Activated CD4-positive, alpha-beta T cell treated with anti-CD3 and anti-CD28 coated beads, Interleukin-2, amount 10 ng/mL, durations not matched to agents 7 days and 5 days (primary cell): ENCODE measurements around the gene BCAS3. TPM values are rescaled to one million over a fixed set of nuclear protein-coding genes. Genes with fewer than 3 reads are reported as not detected.

Experiments
- CTCF ChIA-PET: fragments of 350-600 bp; sonication (Branson Sonifier 250); formaldehyde crosslinking; loops from one replicate; lab custom pipeline; 2021; ENCODE audit warnings: antibody characterized with exemption; lab: Charles Lee
- POLR2A ChIA-PET: fragments of 350-600 bp; sonication (Branson Sonifier 250); formaldehyde crosslinking; loops from one replicate; lab custom pipeline; 2021; ENCODE audit warnings: antibody characterized with exemption; lab: Charles Lee
- DNase-seq: peaks from one replicate; pipeline ENCODE4 v3.0.0-alpha.2; 2020
- H3K27ac Mint-ChIP-seq: one replicate; pipeline ENCODE4 v1.8.0; 2021; ENCODE audit warnings: mild to moderate bottlenecking, moderate library complexity, mixed read lengths
- H3K27me3 Mint-ChIP-seq: one replicate; pipeline ENCODE4 v1.8.0; 2021; ENCODE audit warnings: mixed read lengths
- H3K36me3 Mint-ChIP-seq: one replicate; pipeline ENCODE4 v1.8.0; 2021; ENCODE audit warnings: low read depth, mixed read lengths
- H3K4me1 Mint-ChIP-seq: one replicate; pipeline ENCODE4 v1.8.0; 2021; ENCODE audit warnings: mixed read lengths
- H3K4me3 Mint-ChIP-seq: one replicate; pipeline ENCODE4 v1.8.0; 2021; ENCODE audit warnings: mild to moderate bottlenecking, moderate library complexity, mixed read lengths
- H3K9me3 Mint-ChIP-seq: one replicate; pipeline ENCODE4 v1.8.0; 2021; ENCODE audit warnings: mixed read lengths
- total RNA-seq, 2 experiments: library from RNA; stranded (reverse); gene quantifications; one replicate each; pipeline ENCODE4 v1.2.3, GENCODE V29; 2021

The BCAS3 gene
- total RNA-seq, 2 experiments from 2014 or later, result 15.5 to 16.4 TPM

GRCh38 chr17:61330174-61331150, 652.8 kb downstream of the BCAS3 start:
- H3K9me3 Mint-ChIP-seq, result no peaks in the 10 kb centered on the region
- DNase-seq, result no peak
- H3K36me3 Mint-ChIP-seq, result no peaks in the 10 kb centered on the region
- no peaks in the 10 kb centered on the region for H3K4me1 Mint-ChIP-seq
- no peak overlapping the region for H3K4me3 Mint-ChIP-seq
- ChIA-PET CTCF (interaction anchor here (1.7 kb wide), 1 partner anchor 11 kb away, joined by 3 read pairs; no protein-coding TSS in a partner anchor), POLR2A (no interaction called here)
- H3K27me3 Mint-ChIP-seq, result no peaks in the 10 kb centered on the region
- no peak overlapping the region for H3K27ac Mint-ChIP-seq

GRCh38 chr17:61331178-61331577, 653.5 kb downstream of the BCAS3 start:
- DNase-seq, result no peak
- POLR2A ChIA-PET, result no interaction called here
- Mint-ChIP-seq H3K27ac (no peak overlapping the region), H3K4me1 (no peaks in the 10 kb centered on the region), H3K36me3 (no peaks in the 10 kb centered on the region), H3K9me3 (no peaks in the 10 kb centered on the region), H3K27me3 (no peaks in the 10 kb centered on the region), H3K4me3 (no peak overlapping the region)
- CTCF ChIA-PET, result no interaction called here

GRCh38 chr17:61331886-61332285, 654.2 kb downstream of the BCAS3 start:
- ChIA-PET CTCF (no interaction called here), POLR2A (no interaction called here)
- no peaks in the 10 kb centered on the region for H3K27me3 Mint-ChIP-seq
- H3K4me1 Mint-ChIP-seq, result no peaks in the 10 kb centered on the region
- no peaks in the 10 kb centered on the region for H3K9me3 Mint-ChIP-seq
- no peak overlapping the region for H3K27ac Mint-ChIP-seq
- H3K36me3 Mint-ChIP-seq, result no peaks in the 10 kb centered on the region
- no peak overlapping the region for H3K4me3 Mint-ChIP-seq
- DNase-seq, result no peak

- POLR2A ChIA-PET, result no interaction called here
Observed at GRCh38 chr17:61333136-61333535, 655.5 kb downstream of the BCAS3 start.

GRCh38 chr17:61334673-61335072, 657.0 kb downstream of the BCAS3 start:
- ChIA-PET POLR2A (no interaction called here), CTCF (no interaction called here)
- Mint-ChIP-seq H3K9me3 (no peaks in the 10 kb centered on the region), H3K4me1 (no peaks in the 10 kb centered on the region), H3K27me3 (no peaks in the 10 kb centered on the region), H3K36me3 (no peaks in the 10 kb centered on the region), H3K27ac (no peak overlapping the region), H3K4me3 (no peak overlapping the region)
- no peak for DNase-seq

More at GRCh38 chr17:61333136-61333535, 655.5 kb downstream of the BCAS3 start:
- H3K27me3 Mint-ChIP-seq, result no peaks in the 10 kb centered on the region
- no peak for DNase-seq
- H3K36me3 Mint-ChIP-seq, result no peaks in the 10 kb centered on the region
- no peaks in the 10 kb centered on the region for H3K9me3 Mint-ChIP-seq
- CTCF ChIA-PET, result interaction anchor here (1.2 to 1.4 kb wide), 2 partner anchors 13 to 243 kb away, joined by 3 to 4 read pairs; no protein-coding TSS in a partner anchor
- no peak overlapping the region for H3K4me3 Mint-ChIP-seq
- H3K27ac Mint-ChIP-seq, result no peak overlapping the region
- H3K4me1 Mint-ChIP-seq, result no peaks in the 10 kb centered on the region

GRCh38 chr17:61335105-61335844, 657.6 kb downstream of the BCAS3 start:
- POLR2A ChIA-PET, result no interaction called here

GRCh38 chr17:61335845-61336655, 658.4 kb downstream of the BCAS3 start:
- POLR2A ChIA-PET, result no interaction called here
- no peak overlapping the region for H3K27ac Mint-ChIP-seq

More at GRCh38 chr17:61335105-61335844, 657.6 kb downstream of the BCAS3 start:
- CTCF ChIA-PET, result interaction anchor here (1.0 kb wide), 1 partner anchor 11 kb away, joined by 3 read pairs; no protein-coding TSS in a partner anchor
- no peak for DNase-seq
- Mint-ChIP-seq H3K27me3 (no peaks in the 10 kb centered on the region), H3K4me1 (no peaks in the 10 kb centered on the region), H3K27ac (no peak overlapping the region), H3K4me3 (no peak overlapping the region), H3K9me3 (no peaks in the 10 kb centered on the region), H3K36me3 (no peaks in the 10 kb centered on the region)

GRCh38 chr17:61337290-61337689, 659.6 kb downstream of the BCAS3 start:
- POLR2A ChIA-PET, result no interaction called here
- Mint-ChIP-seq H3K4me1 (no peaks in the 10 kb centered on the region), H3K4me3 (no peak overlapping the region), H3K27ac (no peak overlapping the region), H3K36me3 (no peaks in the 10 kb centered on the region), H3K27me3 (no peaks in the 10 kb centered on the region), H3K9me3 (no peaks in the 10 kb centered on the region)
- CTCF ChIA-PET, result no interaction called here
- DNase-seq, result no peak

More at GRCh38 chr17:61335845-61336655, 658.4 kb downstream of the BCAS3 start:
- Mint-ChIP-seq H3K36me3 (no peaks in the 10 kb centered on the region), H3K27me3 (no peaks in the 10 kb centered on the region), H3K4me3 (no peak overlapping the region), H3K4me1 (no peaks in the 10 kb centered on the region), H3K9me3 (no peaks in the 10 kb centered on the region)
- CTCF ChIA-PET, result interaction anchor here (1.0 kb wide), 1 partner anchor 11 kb away, joined by 3 read pairs; no protein-coding TSS in a partner anchor
- no peak for DNase-seq

GRCh38 chr17:61338000-61338798, 660.5 kb downstream of the BCAS3 start:
- DNase-seq, result no peak
- no peaks in the 10 kb centered on the region for H3K36me3 Mint-ChIP-seq

GRCh38 chr17:61338874-61339478, 661.3 kb downstream of the BCAS3 start:
- Mint-ChIP-seq H3K9me3 (no peaks in the 10 kb centered on the region), H3K27me3 (no peaks in the 10 kb centered on the region), H3K4me1 (no peaks in the 10 kb centered on the region), H3K4me3 (no peak overlapping the region), H3K27ac (no peak overlapping the region), H3K36me3 (no peaks in the 10 kb centered on the region)
- CTCF ChIA-PET, result interaction anchor here (1.2 kb wide), 1 partner anchor 14 kb away, joined by 5 read pairs; no protein-coding TSS in a partner anchor
- no peak for DNase-seq
- POLR2A ChIA-PET, result no interaction called here

More at GRCh38 chr17:61338000-61338798, 660.5 kb downstream of the BCAS3 start:
- ChIA-PET CTCF (interaction anchor here (0.6 to 1.2 kb wide), 2 partner anchors 14 to 18 kb away, joined by 3 to 5 read pairs; no protein-coding TSS in a partner anchor), POLR2A (no interaction called here)
- Mint-ChIP-seq H3K27me3 (no peaks in the 10 kb centered on the region), H3K9me3 (no peaks in the 10 kb centered on the region), H3K4me3 (no peak overlapping the region), H3K4me1 (no peaks in the 10 kb centered on the region), H3K27ac (no peak overlapping the region)

- ChIA-PET CTCF (no interaction called here), POLR2A (no interaction called here)
- H3K27me3 Mint-ChIP-seq, result no peaks in the 10 kb centered on the region
- no peaks in the 10 kb centered on the region for H3K36me3 Mint-ChIP-seq
- no peaks in the 10 kb centered on the region for H3K9me3 Mint-ChIP-seq
- H3K4me3 Mint-ChIP-seq, result no peak overlapping the region
- no peak for DNase-seq
- no peaks in the 10 kb centered on the region for H3K4me1 Mint-ChIP-seq
- H3K27ac Mint-ChIP-seq, result no peak overlapping the region
Observed at GRCh38 chr17:61340431-61341209, 663.0 kb downstream of the BCAS3 start.
